Mesenchymal stem cell (in vitro differentiated cells and primary cell): ENCODE measurements around the gene FUT7.

Experiments used
- DNase-seq: peaks from one replicate; pipeline ENCODE4 v3.0.0-alpha.2; 2013
- H2AFZ ChIP-seq: one replicate; pipeline ENCODE4 v1.6.1; 2013; ENCODE audit warnings: low read depth, mild to moderate bottlenecking, control low read depth, inconsistent platforms, low read length, moderate library complexity
- H2AK5ac ChIP-seq: 2 replicates; pipeline ENCODE4 v1.6.1; 2013; ENCODE audit warnings: low read length, moderate library complexity, mild to moderate bottlenecking, inconsistent platforms; ENCODE audit not compliant: severe bottlenecking
- H2BK120ac ChIP-seq: one replicate; pipeline ENCODE4 v1.6.1; 2013; ENCODE audit warnings: low read depth, mild to moderate bottlenecking, inconsistent platforms, low read length, moderate library complexity
- H2BK12ac ChIP-seq, 2 experiments: one replicate each; pipeline ENCODE4 v1.6.1; 2013; ENCODE audit warnings: inconsistent platforms in 2 of 2, low read length in 2 of 2, mild to moderate bottlenecking in 2 of 2, moderate library complexity in 2 of 2, control low read depth in 1 of 2
- H2BK15ac ChIP-seq: one replicate; pipeline ENCODE4 v1.6.1; 2013; ENCODE audit warnings: mild to moderate bottlenecking, low read depth, inconsistent platforms; ENCODE audit not compliant: poor library complexity, severe bottlenecking
- H2BK5ac ChIP-seq: 2 replicates; pipeline ENCODE4 v1.6.1; 2013; ENCODE audit warnings: low read depth, mild to moderate bottlenecking, low read length, control low read depth, inconsistent platforms; ENCODE audit not compliant: poor library complexity, severe bottlenecking
- H3K14ac ChIP-seq, 2 experiments: one replicate each; pipeline ENCODE4 v1.6.1; 2013; ENCODE audit warnings: inconsistent platforms in 2 of 2, low read length in 2 of 2, control low read depth in 1 of 2, mild to moderate bottlenecking in 1 of 2, moderate library complexity in 1 of 2
- H3K18ac ChIP-seq, 2 experiments: one replicate each; pipeline ENCODE4 v1.6.1; 2013; ENCODE audit warnings: inconsistent platforms in 2 of 2, low read length in 2 of 2, control low read depth in 1 of 2, low read depth in 1 of 2, mild to moderate bottlenecking in 1 of 2
- H3K23ac ChIP-seq, 2 experiments: one replicate each; pipeline ENCODE4 v1.6.1; 2013; ENCODE audit warnings: inconsistent platforms in 2 of 2, low read length in 2 of 2, mild to moderate bottlenecking in 2 of 2, moderate library complexity in 2 of 2, control low read depth in 1 of 2
- H3K27ac ChIP-seq: 2 replicates; pipeline ENCODE4 v1.5.1; 2013; ENCODE audit warnings: mild to moderate bottlenecking, moderate library complexity, low read length, control low read depth, inconsistent platforms; ENCODE audit not compliant: poor library complexity, severe bottlenecking
- H3K27me3 ChIP-seq, 2 experiments: 2 replicates each; pipeline versions ENCODE4 v1.6.1 to v1.7.0; 2013; ENCODE audit warnings: low read length in 2 of 2, mild to moderate bottlenecking in 2 of 2, moderate library complexity in 2 of 2, control low read depth in 1 of 2, inconsistent platforms in 1 of 2; ENCODE audit not compliant: control insufficient read depth in 1 of 2, insufficient read depth in 1 of 2
- H3K36me3 ChIP-seq, 2 experiments: 2 replicates each; pipeline versions ENCODE4 v1.6.1 to v1.7.0; 2013; ENCODE audit warnings: low read length in 2 of 2, control low read depth in 1 of 2, inconsistent platforms in 1 of 2, low read depth in 1 of 2, mild to moderate bottlenecking in 1 of 2; ENCODE audit not compliant: insufficient read depth in 2 of 2, control insufficient read depth in 1 of 2
- H3K4ac ChIP-seq, 2 experiments: one replicate each; pipeline ENCODE4 v1.6.1; 2013; ENCODE audit warnings: inconsistent platforms in 2 of 2, low read length in 2 of 2, mild to moderate bottlenecking in 2 of 2, moderate library complexity in 2 of 2, control low read depth in 1 of 2, low read depth in 1 of 2
- H3K4me1 ChIP-seq: 2 replicates; pipeline ENCODE4 v1.6.1; 2013; ENCODE audit warnings: low read depth, low read length, control low read depth; ENCODE audit not compliant: control insufficient read depth, insufficient read depth
- H3K4me2 ChIP-seq: 2 replicates; pipeline ENCODE4 v1.6.1; 2013; ENCODE audit warnings: low read length, mild to moderate bottlenecking, inconsistent platforms; ENCODE audit not compliant: poor library complexity, severe bottlenecking
- H3K4me3 ChIP-seq, 2 experiments: 2 replicates each; pipeline versions ENCODE4 v1.5.1 to v1.7.0; 2013; ENCODE audit warnings: low read length in 2 of 2, mild to moderate bottlenecking in 2 of 2, control low read depth in 1 of 2, low read depth in 1 of 2; ENCODE audit not compliant: insufficient read depth in 1 of 2
- H3K79me1 ChIP-seq: replicated peaks from 2 replicates; pipeline ENCODE4 v1.6.1; 2013; ENCODE audit warnings: mild to moderate bottlenecking, control low read depth, low read length, inconsistent platforms; ENCODE audit not compliant: poor library complexity, severe bottlenecking
- H3K9ac ChIP-seq: 2 replicates; pipeline ENCODE4 v1.7.0; 2013; ENCODE audit warnings: mild to moderate bottlenecking, low read length, moderate library complexity
- H3K9me3 ChIP-seq: 2 replicates; pipeline ENCODE4 v1.7.0; 2013; ENCODE audit warnings: mild to moderate bottlenecking, low read length; ENCODE audit not compliant: control insufficient read depth
- H4K8ac ChIP-seq: one replicate; pipeline ENCODE4 v1.6.1; 2013; ENCODE audit warnings: inconsistent platforms, mild to moderate bottlenecking, low read length, moderate library complexity
- H4K91ac ChIP-seq: one replicate; pipeline ENCODE4 v1.6.1; 2013; ENCODE audit warnings: mild to moderate bottlenecking, low read length, inconsistent platforms
- WGBS: methylation state at CpG from one replicate; pipeline ENCODE4 v1.1.7; 2013; ENCODE audit warnings: mixed read lengths; 5-methylcytosine and 5-hydroxymethylcytosine counted together

Gene FUT7

DNA sequence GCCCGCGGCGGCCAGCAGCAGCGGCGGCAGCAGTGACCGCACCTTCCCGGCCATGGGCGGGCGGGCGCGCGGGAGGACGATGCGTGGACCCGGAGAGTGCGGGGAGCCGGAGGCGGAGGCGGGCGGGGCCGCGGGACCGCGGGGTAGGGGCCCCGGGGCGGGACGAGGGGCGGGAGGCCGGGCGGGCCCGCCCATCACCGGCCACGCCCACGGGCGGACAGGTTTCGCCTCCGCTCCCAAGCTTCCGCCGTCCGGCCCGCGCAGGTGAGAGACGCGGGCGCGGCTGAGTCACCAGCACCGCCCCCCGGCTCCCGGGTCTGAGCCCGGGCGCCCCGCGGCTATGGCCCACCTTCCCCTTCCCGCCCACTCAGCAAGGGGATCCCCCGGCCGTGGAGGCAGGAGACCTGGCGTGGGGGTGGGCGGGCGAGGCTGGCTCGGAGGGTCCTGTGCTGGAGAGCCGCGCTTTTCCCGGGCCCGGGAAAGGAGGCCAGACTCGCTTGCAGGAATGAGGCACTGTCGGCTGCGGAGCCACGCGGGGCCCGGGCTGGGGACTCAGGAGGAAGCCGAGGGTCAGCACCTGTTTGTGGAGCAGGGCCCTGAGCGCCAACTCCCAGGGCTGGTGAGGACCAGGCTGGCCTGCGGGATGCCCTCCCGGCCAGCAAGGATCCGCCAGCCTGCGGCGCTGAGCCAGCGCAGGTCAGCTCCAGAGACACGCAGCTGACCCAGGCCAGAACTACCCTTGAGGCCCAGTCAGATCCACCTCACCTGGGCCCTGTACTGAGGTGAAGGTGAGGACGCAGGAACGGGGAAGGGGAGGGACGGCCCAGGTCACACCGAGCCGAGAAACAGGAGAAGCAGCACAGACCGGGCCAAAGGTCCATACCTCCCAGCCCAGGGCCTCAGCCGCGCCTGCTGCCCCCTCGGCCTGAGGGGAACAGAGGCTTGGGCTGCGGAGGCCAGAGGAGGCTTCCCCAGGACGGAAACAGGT, 22.4 kb upstream of the FUT7 start, which contains the start of gene ENTPD2:
Gene ENTPD2 (minus strand): TSS at position 118 of the 988 bp plus-strand sequence. CDS start 64 bp downstream, at position 54.
- peak within 1 kb of the TSS; percentile 57 for H3K4me2 ChIP-seq
- no peak for DNase-seq
- H3K18ac ChIP-seq, result no peak within 1 kb of the TSS
- H2AK5ac ChIP-seq, result no peak within 1 kb of the TSS
- H3K4me3 ChIP-seq, result no peak within 1 kb of the TSS
- H4K91ac ChIP-seq, result no peak within 1 kb of the TSS
- no peaks in the 10 kb centered on the region for H3K36me3 ChIP-seq
- H4K8ac ChIP-seq, result no peak within 1 kb of the TSS
- no peak within 1 kb of the TSS for H2BK15ac ChIP-seq
- WGBS, result 20% methylated on average over 46 of the region's 90 CpGs
- peak within 1 kb of the TSS in 1 of 2 experiments; percentile 53 for H3K23ac ChIP-seq
- no peak within 1 kb of the TSS for H3K9ac ChIP-seq
- peaks cover 64 to 84% of the 10 kb centered on the region in 2 experiments for H3K27me3 ChIP-seq
- no peak within 1 kb of the TSS for H2BK5ac ChIP-seq
- no peak within 1 kb of the TSS for H3K14ac ChIP-seq
- no peaks in the 10 kb centered on the region for H3K9me3 ChIP-seq
- H3K79me1 ChIP-seq, result no peaks in the 10 kb centered on the region
- H2AFZ ChIP-seq, result no peak within 1 kb of the TSS
- no peak within 1 kb of the TSS for H3K27ac ChIP-seq
- peaks cover 16% of the 10 kb centered on the region for H3K4me1 ChIP-seq
- no peak within 1 kb of the TSS for H2BK120ac ChIP-seq
- H3K4ac ChIP-seq, result no peak within 1 kb of the TSS
- H2BK12ac ChIP-seq, result peak within 1 kb of the TSS in 1 of 2 experiments; percentile 4

DNA sequence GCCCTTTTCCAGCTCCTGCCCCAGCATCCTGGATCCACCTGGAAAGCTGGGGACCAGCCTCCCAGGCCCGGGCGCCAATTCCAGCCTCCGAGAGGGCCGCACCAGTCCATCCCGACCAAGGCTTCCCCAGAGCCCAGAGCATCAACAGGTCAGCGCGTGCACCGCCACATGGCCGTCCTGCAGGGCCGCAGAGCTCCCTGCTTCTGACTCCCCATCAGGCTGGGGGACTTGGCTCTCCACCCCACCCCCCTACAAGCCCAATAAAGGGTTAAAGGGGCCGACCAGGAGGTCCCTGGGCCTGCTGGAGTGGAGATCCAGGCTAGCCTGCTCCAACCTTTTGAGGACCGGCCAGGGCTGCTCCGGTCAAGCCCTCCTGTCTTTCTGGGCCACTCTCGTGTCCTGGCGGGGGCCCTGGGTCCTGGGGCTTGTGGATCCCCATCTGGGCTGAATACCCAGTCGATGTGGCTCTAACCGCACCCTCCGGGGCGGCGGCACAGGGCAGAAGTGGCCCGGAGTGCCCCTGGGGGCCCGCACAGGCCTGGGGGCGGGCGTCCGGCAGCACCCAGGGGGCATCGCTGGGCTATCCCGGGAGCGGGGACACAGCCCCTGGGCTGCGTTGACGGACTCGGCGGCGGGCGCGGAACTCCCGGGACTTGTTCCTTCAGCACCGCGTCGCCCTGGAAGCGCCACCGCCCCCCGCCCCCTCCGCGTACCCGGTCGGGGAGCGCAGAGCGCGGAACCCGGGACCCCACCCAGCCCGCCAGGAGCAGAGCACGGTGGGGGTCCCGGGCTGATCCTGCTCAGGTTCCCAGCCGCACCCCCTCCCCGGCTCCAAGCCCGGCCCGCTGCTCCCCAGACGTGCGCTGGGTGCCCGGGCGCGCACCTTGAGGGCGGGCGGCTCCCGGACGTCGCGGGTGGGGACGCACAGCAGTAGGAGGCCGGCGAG, 21.4 kb upstream of the FUT7 start:
- no peaks in the 10 kb centered on the region for H3K79me1 ChIP-seq
- no peak overlapping the region for H3K27ac ChIP-seq
- H3K9me3 ChIP-seq, result no peaks in the 10 kb centered on the region
- peaks cover 71 to 79% of the 10 kb centered on the region in 2 experiments for H3K27me3 ChIP-seq
- H2BK15ac ChIP-seq, result no peak overlapping the region
- peak overlapping the region; percentile 57 for H3K4me2 ChIP-seq
- no peak overlapping the region for H2BK120ac ChIP-seq
- no peak for DNase-seq
- H2AFZ ChIP-seq, result no peak overlapping the region
- no peak overlapping the region for H2AK5ac ChIP-seq
- H2BK12ac ChIP-seq, result no peak overlapping the region
- H2BK5ac ChIP-seq, result no peak overlapping the region
- peaks cover 21% of the 10 kb centered on the region for H3K4me1 ChIP-seq
- no peak overlapping the region for H3K18ac ChIP-seq
- no peak overlapping the region for H3K14ac ChIP-seq
- no peak overlapping the region for H4K8ac ChIP-seq
- H3K23ac ChIP-seq, result no peak overlapping the region
- H4K91ac ChIP-seq, result no peak overlapping the region
- no peak overlapping the region for H3K9ac ChIP-seq
- H3K36me3 ChIP-seq, result no peaks in the 10 kb centered on the region
- H3K4me3 ChIP-seq, result no peak overlapping the region
- H3K4ac ChIP-seq, result no peak overlapping the region
- 10% methylated on average over 55 of the region's 71 CpGs for WGBS

DNA sequence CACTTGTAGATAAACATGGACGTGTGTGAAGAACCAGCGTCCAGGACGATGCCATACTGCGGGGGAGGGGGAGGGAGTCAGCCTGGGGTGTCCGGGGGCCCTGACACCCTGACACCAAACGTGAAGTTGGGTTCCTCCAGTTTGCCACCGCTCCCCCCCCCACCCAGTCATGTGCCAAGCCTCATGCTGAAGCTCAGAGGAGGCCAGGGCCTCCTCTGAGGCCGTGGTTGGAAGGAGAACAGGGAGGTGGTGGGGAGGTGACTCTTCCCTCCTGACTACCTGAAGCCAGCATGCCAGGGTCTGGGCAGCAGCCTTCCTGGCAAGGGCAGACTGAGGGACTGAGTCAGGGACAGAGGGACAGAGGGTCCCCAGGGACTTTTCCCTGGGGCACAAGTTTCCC, 20.4 kb upstream of the FUT7 start:
- H2AFZ ChIP-seq, result no peak overlapping the region
- H2BK15ac ChIP-seq, result no peak overlapping the region
- H3K9ac ChIP-seq, result no peak overlapping the region
- no peak overlapping the region for H2AK5ac ChIP-seq
- no peak overlapping the region for H3K14ac ChIP-seq
- no peak overlapping the region for H3K23ac ChIP-seq
- peaks cover 19% of the 10 kb centered on the region for H3K4me1 ChIP-seq
- H3K27me3 ChIP-seq, result peaks cover 81 to 84% of the 10 kb centered on the region in 2 experiments
- H3K4ac ChIP-seq, result no peak overlapping the region
- no peak overlapping the region for H2BK120ac ChIP-seq
- H3K18ac ChIP-seq, result no peak overlapping the region
- no peak overlapping the region for H4K8ac ChIP-seq
- H3K79me1 ChIP-seq, result no peaks in the 10 kb centered on the region
- H3K27ac ChIP-seq, result no peak overlapping the region
- H3K9me3 ChIP-seq, result no peaks in the 10 kb centered on the region
- H3K4me2 ChIP-seq, result no peak overlapping the region
- no peaks in the 10 kb centered on the region for H3K36me3 ChIP-seq
- no peak overlapping the region for H2BK12ac ChIP-seq
- 100% methylated on average over 2 of the region's 8 CpGs for WGBS
- DNase-seq, result no peak
- H4K91ac ChIP-seq, result peak overlapping the region; percentile 45
- no peak overlapping the region for H3K4me3 ChIP-seq
- no peak overlapping the region for H2BK5ac ChIP-seq
